ENCODE results near the gene TMEM91.

TMEM91 gene

GRCh38 chr19:41412953-41413352, 36.6 kb downstream of the TMEM91 start:
- DNase-seq = no peak

GRCh38 chr19:41413947-41414346, 37.6 kb downstream of the TMEM91 start:
- no peak for DNase-seq

- DNase-seq = no peak
Measured at GRCh38 chr19:41414461-41414860, 38.1 kb downstream of the TMEM91 start.

- DNase-seq = no peak
Measured at GRCh38 chr19:41415154-41415571, 38.8 kb downstream of the TMEM91 start.

GRCh38 chr19:41416194-41416674, 39.9 kb downstream of the TMEM91 start:
- no peak for DNase-seq

- DNase-seq = no peak
Measured at GRCh38 chr19:41420101-41420880, 44.0 kb downstream of the TMEM91 start.

GRCh38 chr19:41421314-41421713, 45.0 kb downstream of the TMEM91 start:
- no peak for DNase-seq

- DNase-seq = no peak
Measured at GRCh38 chr19:41421973-41422372, 45.6 kb downstream of the TMEM91 start.

- no peak for DNase-seq
Measured at GRCh38 chr19:41422456-41422855, 46.1 kb downstream of the TMEM91 start.

- no peak for DNase-seq
Measured at GRCh38 chr19:41422955-41423354, 46.6 kb downstream of the TMEM91 start.

GRCh38 chr19:41424335-41425173, 48.2 kb downstream of the TMEM91 start:
- no peak for DNase-seq

- DNase-seq = no peak
Measured at GRCh38 chr19:41425174-41426115, 49.1 kb downstream of the TMEM91 start.

GRCh38 chr19:41426116-41426841, 49.9 kb downstream of the TMEM91 start:
- no peak for DNase-seq

GRCh38 chr19:41426952-41427646, 50.8 kb downstream of the TMEM91 start, which contains the start of gene B3GNT8:
B3GNT8 (minus strand) TSS chr19:41427374; CDS start chr19:41426778, 596 bp downstream.
- DNase-seq = peak; percentile 83

GRCh38 chr19:41427647-41428480, 51.5 kb downstream of the TMEM91 start:
- DNase-seq = no peak

- DNase-seq = no peak
Measured at GRCh38 chr19:41428481-41428859, 52.1 kb downstream of the TMEM91 start.

- no peak for DNase-seq
Measured at GRCh38 chr19:41430922-41431321, 54.6 kb downstream of the TMEM91 start.

- no peak for DNase-seq
Measured at GRCh38 chr19:41431426-41432386, 55.4 kb downstream of the TMEM91 start.

- DNase-seq = no peak
Measured at GRCh38 chr19:41433171-41433570, 56.8 kb downstream of the TMEM91 start.

Measured in right hindlimb (tissue), 1 donor.